PFSK-1 (cell line): ENCODE results near the gene CD33.

Experiments
- FOXP2 ChIP-seq: optimal IDR thresholded peaks from 2 replicates; pipeline ENCODE3; 2011; ENCODE audit warnings: borderline replicate concordance, control low read depth, inconsistent platforms; ENCODE audit not compliant: insufficient read depth; ENCODE audit errors: extremely low read length, extremely low read depth
- POLR2AphosphoS5 ChIP-seq: IDR thresholded peaks from 2 replicates; pipeline ENCODE4 v1.6.1; 2012; ENCODE audit warnings: low read depth, mild to moderate bottlenecking, control low read depth, low read length, moderate library complexity
- SIN3A ChIP-seq: IDR thresholded peaks from 2 replicates; pipeline ENCODE4 v1.6.1; 2012; ENCODE audit warnings: mild to moderate bottlenecking, low read length, moderate library complexity, borderline replicate concordance; ENCODE audit not compliant: insufficient read depth
- TAF1 ChIP-seq: IDR thresholded peaks from 2 replicates; pipeline ENCODE4 v1.6.1; 2012; ENCODE audit warnings: low read length, control low read depth, borderline replicate concordance; ENCODE audit not compliant: insufficient read depth
- TF ChIP-seq, protein P1 (sequence below), 2 experiments: IDR thresholded peaks; 2 replicates each; pipeline versions ENCODE4 v1.6.1 to v1.8.0; 2011 to 2012; ENCODE audit warnings: low read depth in 2 of 2, low read length in 2 of 2, control low read depth in 1 of 2, inconsistent platforms in 1 of 2, mild to moderate bottlenecking in 1 of 2, moderate library complexity in 1 of 2; ENCODE audit not compliant: insufficient read depth in 1 of 2

The CD33 gene

DNA sequence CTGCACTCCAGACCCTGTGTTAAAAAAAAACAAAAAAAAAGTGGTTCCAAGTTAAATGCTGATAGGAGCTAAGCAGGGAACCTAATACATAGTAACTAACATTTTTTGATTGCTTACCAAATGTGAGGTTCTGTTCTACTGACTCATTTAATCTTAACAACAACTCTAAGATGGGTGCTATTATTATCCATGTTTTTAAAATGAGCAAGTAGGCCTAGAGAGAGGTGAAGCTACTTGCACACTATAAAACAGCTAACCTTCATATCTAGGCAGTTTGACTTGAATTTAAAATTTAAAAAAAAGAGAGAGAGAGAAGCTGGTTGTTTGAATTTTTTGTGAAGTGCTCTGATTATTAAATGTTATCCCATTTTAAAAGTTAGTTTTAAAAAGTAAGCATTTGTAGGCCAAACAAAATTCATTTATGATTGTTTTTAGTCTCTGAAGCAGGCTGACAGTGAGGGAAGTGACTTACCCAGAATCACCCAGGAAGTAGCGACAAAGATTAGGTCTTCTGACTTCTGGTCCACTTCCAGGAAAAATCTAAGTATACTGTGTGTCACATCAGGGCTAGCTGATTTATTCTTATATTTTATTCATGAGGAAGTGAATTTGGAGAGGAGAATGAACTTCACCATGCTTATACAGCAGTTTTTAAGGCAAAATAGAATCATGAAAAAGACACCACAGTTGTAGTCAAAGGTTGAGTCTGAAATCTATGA is 28.4 kb downstream of the CD33 start:
- no peak for TF ChIP-seq POLR2AphosphoS5
- no peak for TF ChIP-seq SIN3A
- TF ChIP-seq, protein P1, sequence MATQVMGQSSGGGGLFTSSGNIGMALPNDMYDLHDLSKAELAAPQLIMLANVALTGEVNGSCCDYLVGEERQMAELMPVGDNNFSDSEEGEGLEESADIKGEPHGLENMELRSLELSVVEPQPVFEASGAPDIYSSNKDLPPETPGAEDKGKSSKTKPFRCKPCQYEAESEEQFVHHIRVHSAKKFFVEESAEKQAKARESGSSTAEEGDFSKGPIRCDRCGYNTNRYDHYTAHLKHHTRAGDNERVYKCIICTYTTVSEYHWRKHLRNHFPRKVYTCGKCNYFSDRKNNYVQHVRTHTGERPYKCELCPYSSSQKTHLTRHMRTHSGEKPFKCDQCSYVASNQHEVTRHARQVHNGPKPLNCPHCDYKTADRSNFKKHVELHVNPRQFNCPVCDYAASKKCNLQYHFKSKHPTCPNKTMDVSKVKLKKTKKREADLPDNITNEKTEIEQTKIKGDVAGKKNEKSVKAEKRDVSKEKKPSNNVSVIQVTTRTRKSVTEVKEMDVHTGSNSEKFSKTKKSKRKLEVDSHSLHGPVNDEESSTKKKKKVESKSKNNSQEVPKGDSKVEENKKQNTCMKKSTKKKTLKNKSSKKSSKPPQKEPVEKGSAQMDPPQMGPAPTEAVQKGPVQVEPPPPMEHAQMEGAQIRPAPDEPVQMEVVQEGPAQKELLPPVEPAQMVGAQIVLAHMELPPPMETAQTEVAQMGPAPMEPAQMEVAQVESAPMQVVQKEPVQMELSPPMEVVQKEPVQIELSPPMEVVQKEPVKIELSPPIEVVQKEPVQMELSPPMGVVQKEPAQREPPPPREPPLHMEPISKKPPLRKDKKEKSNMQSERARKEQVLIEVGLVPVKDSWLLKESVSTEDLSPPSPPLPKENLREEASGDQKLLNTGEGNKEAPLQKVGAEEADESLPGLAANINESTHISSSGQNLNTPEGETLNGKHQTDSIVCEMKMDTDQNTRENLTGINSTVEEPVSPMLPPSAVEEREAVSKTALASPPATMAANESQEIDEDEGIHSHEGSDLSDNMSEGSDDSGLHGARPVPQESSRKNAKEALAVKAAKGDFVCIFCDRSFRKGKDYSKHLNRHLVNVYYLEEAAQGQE (IDR thresholded peaks at IDR 0.05; ENCODE audit: insufficient read depth in 1 of 2, low read depth in 2 of 2, low read length in 2 of 2): no peak
- no peak for TF ChIP-seq TAF1
- no peak for TF ChIP-seq FOXP2

DNA sequence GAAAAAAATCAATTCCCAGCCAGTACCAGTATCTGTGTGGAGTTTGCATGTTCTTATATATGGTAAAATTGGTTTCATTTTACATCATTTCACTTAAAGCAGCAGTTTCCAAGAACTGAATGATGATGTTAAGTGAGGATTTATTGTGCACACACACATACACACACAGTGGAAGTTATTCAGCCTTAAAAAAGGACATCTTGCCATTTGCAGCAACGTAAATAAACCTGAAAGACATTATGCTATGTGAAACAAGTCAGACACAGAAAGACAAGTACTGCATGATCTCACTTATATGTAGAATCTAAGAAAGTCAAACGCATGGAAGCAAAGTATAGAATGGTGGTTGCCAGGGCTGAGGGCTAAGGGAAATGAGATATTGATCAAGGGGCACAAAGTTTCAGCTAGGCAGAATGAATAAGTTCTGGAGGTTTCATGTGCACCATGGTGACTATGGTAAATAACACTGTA is 31.3 kb downstream of the CD33 start:
- no peak for TF ChIP-seq SIN3A
- no peak for TF ChIP-seq TAF1
- no peak for TF ChIP-seq POLR2AphosphoS5
- TF ChIP-seq FOXP2: no peak
- TF ChIP-seq, protein P1 (IDR thresholded peaks at IDR 0.05; ENCODE audit: insufficient read depth in 1 of 2, low read depth in 2 of 2, low read length in 2 of 2): no peak

DNA sequence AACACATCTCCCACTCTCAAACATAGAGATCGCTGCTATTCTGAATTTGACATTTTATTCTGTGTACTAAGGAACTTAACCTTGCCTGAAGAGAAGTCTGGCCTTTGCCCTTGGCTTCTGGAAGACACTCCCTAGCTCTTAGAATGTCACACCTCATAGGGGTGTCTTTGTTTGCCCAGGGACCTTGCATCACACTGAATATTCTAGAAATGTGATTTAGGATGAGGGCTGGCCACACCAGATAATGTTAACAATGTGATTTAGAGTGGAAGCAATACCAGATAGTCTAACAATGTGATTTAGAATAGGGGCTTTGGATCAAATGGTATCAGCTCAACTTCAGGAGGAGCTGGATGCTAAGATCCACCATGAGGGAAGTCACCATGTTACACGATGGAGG is 32.6 kb downstream of the CD33 start:
- TF ChIP-seq, protein P1 (IDR thresholded peaks at IDR 0.05; ENCODE audit: insufficient read depth in 1 of 2, low read depth in 2 of 2, low read length in 2 of 2): no peak

DNA sequence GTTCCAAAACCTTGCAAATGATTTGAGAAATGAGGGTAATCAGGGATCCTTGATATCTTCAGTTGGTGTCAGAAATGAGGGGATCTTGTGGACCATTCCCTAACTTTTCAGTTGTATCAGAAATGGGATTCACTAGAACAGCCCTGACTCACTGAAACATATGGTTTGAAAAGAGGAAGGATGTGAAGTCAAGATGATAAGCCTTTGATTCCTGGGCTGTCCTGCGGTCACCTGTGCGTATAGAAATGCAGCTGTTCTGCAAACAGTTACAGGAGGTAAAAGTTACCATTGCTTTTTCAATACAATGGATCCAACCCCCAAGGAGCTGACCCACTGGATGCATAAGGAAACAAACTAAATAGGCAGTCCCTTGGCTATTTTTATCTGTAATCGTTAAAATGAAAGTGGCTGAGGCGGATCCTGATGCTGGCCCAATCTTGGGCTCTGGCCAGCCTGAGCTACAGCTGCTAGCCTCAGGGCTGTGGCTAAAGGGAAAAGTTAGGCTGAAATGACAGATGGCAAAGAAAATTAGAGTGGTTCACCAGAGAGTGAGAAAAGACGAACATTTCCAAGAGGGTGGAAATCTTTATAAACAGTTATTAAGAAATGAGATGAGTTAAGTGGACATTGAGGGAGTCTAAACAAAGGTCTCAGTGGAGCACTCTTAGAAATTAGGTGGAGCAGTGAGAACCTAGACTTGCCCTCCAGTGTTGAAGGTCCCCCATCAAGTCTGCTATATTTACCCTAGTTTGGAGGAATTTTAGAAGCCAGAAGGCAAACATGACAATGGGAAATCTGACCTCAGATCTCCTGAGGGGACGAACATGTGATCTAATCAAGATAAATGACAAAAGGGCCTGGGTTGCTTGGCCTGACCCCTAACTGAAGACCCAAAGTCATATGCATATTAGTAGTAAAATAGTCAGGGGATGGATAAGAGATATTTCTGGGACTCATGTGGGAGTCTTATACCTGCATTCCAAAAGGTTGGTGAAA is 33.6 kb downstream of the CD33 start:
- TF ChIP-seq SIN3A (no peak), POLR2AphosphoS5 (no peak), TAF1 (no peak), FOXP2 (no peak)
- TF ChIP-seq, protein P1 (IDR thresholded peaks at IDR 0.05; ENCODE audit: insufficient read depth in 1 of 2, low read depth in 2 of 2, low read length in 2 of 2): no peak
